Activated CD4-positive, alpha-beta T cell treated with anti-CD3 and anti-CD28 coated beads for 36 hours (primary cell): ENCODE data around the gene MST1. TPM values are rescaled to one million over a fixed set of nuclear protein-coding genes. Genes with fewer than 3 reads are reported as not detected.

Source experiments
- ATAC-seq: fragments of 200-7000 bp; cut with Tn5 transposase; one replicate; pipeline ENCODE4 v1.10.0; 2021; ENCODE audit warnings: mild to moderate bottlenecking, moderate library complexity
- CTCF ChIA-PET: fragments of 350-600 bp; sonication (Branson Sonifier 250); formaldehyde crosslinking; loops from one replicate; lab custom pipeline; 2021; ENCODE audit warnings: antibody characterized with exemption; lab: Charles Lee
- POLR2A ChIA-PET: fragments of 350-600 bp; sonication (Branson Sonifier 250); formaldehyde crosslinking; loops from one replicate; lab custom pipeline; 2021; ENCODE audit warnings: antibody characterized with exemption, inconsistent platforms; lab: Charles Lee
- DNase-seq: peaks from one replicate; pipeline ENCODE4 v3.0.0-alpha.2; 2020
- H3K27ac Mint-ChIP-seq: one replicate; pipeline ENCODE4 v1.8.0; 2021; ENCODE audit warnings: mixed read lengths
- H3K27me3 Mint-ChIP-seq: one replicate; pipeline ENCODE4 v1.8.0; 2021; ENCODE audit warnings: mixed read lengths
- H3K36me3 Mint-ChIP-seq: one replicate; pipeline ENCODE4 v1.8.0; 2021; ENCODE audit warnings: low read depth, mixed read lengths
- H3K4me1 Mint-ChIP-seq: one replicate; pipeline ENCODE4 v1.8.0; 2021; ENCODE audit warnings: mixed read lengths
- H3K4me3 Mint-ChIP-seq: one replicate; pipeline ENCODE4 v1.8.0; 2021; ENCODE audit warnings: mild to moderate bottlenecking, moderate library complexity, mixed read lengths
- H3K9me3 Mint-ChIP-seq: one replicate; pipeline ENCODE4 v1.8.0; 2021; ENCODE audit warnings: low read depth, mixed read lengths
- intact Hi-C, 2 experiments: fragments of 100-400 bp; cut with DNase I in 1 of 2; cut with micrococcal nuclease in 1 of 2; formaldehyde crosslinking; loops; one replicate each; pipeline versions ENCODE4 v1.14.2 to v1.15.1; 2022 to 2024; cut with DNase I, micrococcal nuclease
- total RNA-seq, 2 experiments: library from RNA; stranded (reverse); gene quantifications; one replicate each; pipeline ENCODE4 v1.2.3, GENCODE V29; 2021

Gene MST1
- 1 to 10 TPM; 8.7 to 9.7 TPM for total RNA-seq

GRCh38 chr3:49689046-49689907 is at the start of gene MST1, which contains the start of gene RNF123:
Gene MST1 (minus strand): TSS chr3:49689474. CDS start chr3:49688691, 783 bp downstream.
Gene RNF123 (plus strand): TSS chr3:49689557. CDS start chr3:49691166, 1,609 bp downstream.
- POLR2A ChIA-PET = interaction anchor here (0.6 kb wide), 1 partner anchor 923 kb away, joined by 3 read pairs; no protein-coding TSS in a partner anchor
- intact Hi-C loops = loop anchor here (1.0 to 5.0 kb wide), 8 partner anchors 14 to 668 kb away; partner anchors contain the start of genes APEH (in 2 of the 2), AMIGO3 (in 1 of the 2), BSN (in 1 of the 2) and DAG1 (in 1 of the 2)
- peaks cover 30% of the 10 kb centered on the region for H3K4me1 Mint-ChIP-seq

GRCh38 chr3:49738067-49738713 is 48.9 kb upstream of the MST1 start:
- CTCF ChIA-PET = interaction anchor here (1.0 kb wide), 1 partner anchor 19 kb away, joined by 3 read pairs; no protein-coding TSS in a partner anchor
- ATAC-seq = no peak
- POLR2A ChIA-PET = no interaction called here
- H3K27me3 Mint-ChIP-seq = no peaks in the 10 kb centered on the region
- intact Hi-C loops = no loop called here
- H3K4me3 Mint-ChIP-seq = no peak overlapping the region
- H3K9me3 Mint-ChIP-seq = no peaks in the 10 kb centered on the region
- peaks cover 31% of the 10 kb centered on the region for H3K36me3 Mint-ChIP-seq
- peaks cover 3% of the 10 kb centered on the region for H3K4me1 Mint-ChIP-seq
- DNase-seq = no peak
- H3K27ac Mint-ChIP-seq = peak overlapping the region; percentile 20

More at GRCh38 chr3:49689046-49689907, at the start of gene MST1, which contains the start of gene RNF123:
- H3K27ac Mint-ChIP-seq = peak within 1 kb of the TSS; percentile 90
- no peaks in the 10 kb centered on the region for H3K27me3 Mint-ChIP-seq
- peak within 1 kb of the TSS; percentile 90 for H3K4me3 Mint-ChIP-seq
- CTCF ChIA-PET = no interaction called here
- peaks cover 6% of the 10 kb centered on the region for H3K36me3 Mint-ChIP-seq
- no peaks in the 10 kb centered on the region for H3K9me3 Mint-ChIP-seq
- DNase-seq = peak; percentile 95
- peak; percentile 74 for ATAC-seq

- intact Hi-C loops = no loop called here
- Mint-ChIP-seq H3K9me3 (no peaks in the 10 kb centered on the region), H3K36me3 (peaks cover 45% of the 10 kb centered on the region), H3K27ac (no peak overlapping the region), H3K4me3 (no peak overlapping the region), H3K4me1 (peaks cover 3% of the 10 kb centered on the region), H3K27me3 (no peaks in the 10 kb centered on the region)
- ChIA-PET POLR2A (no interaction called here), CTCF (interaction anchor here (1.4 kb wide), 1 partner anchor 10 kb away, joined by 5 read pairs; no protein-coding TSS in a partner anchor)
- ATAC-seq = no peak
- DNase-seq = no peak
These were observed 45.5 kb upstream of the MST1 start for GRCh38 chr3:49734752-49735151.

GRCh38 chr3:49733551-49733950 is 44.3 kb upstream of the MST1 start:
- peaks cover 43% of the 10 kb centered on the region for H3K36me3 Mint-ChIP-seq
- intact Hi-C loops = no loop called here
- ChIA-PET CTCF (interaction anchor here (0.9 to 1.4 kb wide), 2 partner anchors 11 to 33 kb away, joined by 3 to 5 read pairs; no protein-coding TSS in a partner anchor), POLR2A (no interaction called here)
- H3K4me3 Mint-ChIP-seq = no peak overlapping the region
- ATAC-seq (no peak), DNase-seq (no peak)
- H3K27ac Mint-ChIP-seq = no peak overlapping the region
- no peaks in the 10 kb centered on the region for H3K27me3 Mint-ChIP-seq
- peaks cover under 1% of the 10 kb centered on the region for H3K4me1 Mint-ChIP-seq
- no peaks in the 10 kb centered on the region for H3K9me3 Mint-ChIP-seq

GRCh38 chr3:49732597-49732996 is 43.3 kb upstream of the MST1 start:
- no peaks in the 10 kb centered on the region for H3K27me3 Mint-ChIP-seq
- CTCF ChIA-PET = no interaction called here
- no peaks in the 10 kb centered on the region for H3K9me3 Mint-ChIP-seq
- intact Hi-C loops = no loop called here
- no peak for ATAC-seq
- H3K36me3 Mint-ChIP-seq = peaks cover 34% of the 10 kb centered on the region
- H3K27ac Mint-ChIP-seq = no peak overlapping the region
- no peak overlapping the region for H3K4me3 Mint-ChIP-seq
- no peak for DNase-seq
- POLR2A ChIA-PET = no interaction called here
- no peaks in the 10 kb centered on the region for H3K4me1 Mint-ChIP-seq

GRCh38 chr3:49729966-49730609 is 40.8 kb upstream of the MST1 start:
- H3K9me3 Mint-ChIP-seq = no peaks in the 10 kb centered on the region
- no peak overlapping the region for H3K4me3 Mint-ChIP-seq
- ATAC-seq (no peak), DNase-seq (no peak)
- CTCF ChIA-PET = interaction anchor here (0.6 to 0.7 kb wide), 3 partner anchors 10 to 534 kb away, joined by 3 to 4 read pairs (median 3); no protein-coding TSS in a partner anchor
- peaks cover 23% of the 10 kb centered on the region for H3K36me3 Mint-ChIP-seq
- H3K4me1 Mint-ChIP-seq = no peaks in the 10 kb centered on the region
- intact Hi-C loops = loop anchor here (10.0 kb wide), 2 partner anchors 175 to 565 kb away; partner anchors contain the start of genes HYAL3 (in 1 of the 2), IFRD2 (in 1 of the 2), MST1R (in 1 of the 2) and NAA80 (in 1 of the 2)
- no peaks in the 10 kb centered on the region for H3K27me3 Mint-ChIP-seq
- POLR2A ChIA-PET = no interaction called here
- H3K27ac Mint-ChIP-seq = no peak overlapping the region

- ChIA-PET CTCF (interaction anchor here (0.6 kb wide), 1 partner anchor 12 kb away, joined by 3 read pairs; no protein-coding TSS in a partner anchor), POLR2A (no interaction called here)
- Mint-ChIP-seq H3K36me3 (peaks cover 15% of the 10 kb centered on the region), H3K4me1 (peaks cover 3% of the 10 kb centered on the region), H3K27me3 (no peaks in the 10 kb centered on the region), H3K9me3 (no peaks in the 10 kb centered on the region), H3K4me3 (no peak overlapping the region), H3K27ac (no peak overlapping the region)
- DNase-seq = no peak
- intact Hi-C loops = loop anchor here (10.0 kb wide), 2 partner anchors 177 to 567 kb away; partner anchors contain the start of genes HYAL3 (in 1 of the 2), IFRD2 (in 1 of the 2), MST1R (in 1 of the 2) and NAA80 (in 1 of the 2)
- ATAC-seq = no peak
These were observed 38.7 kb upstream of the MST1 start for GRCh38 chr3:49727924-49728361.

- ChIA-PET POLR2A (no interaction called here), CTCF (interaction anchor here (0.6 kb wide), 1 partner anchor 13 kb away, joined by 3 read pairs; no protein-coding TSS in a partner anchor)
- Mint-ChIP-seq H3K36me3 (peaks cover 15% of the 10 kb centered on the region), H3K27ac (no peak overlapping the region), H3K9me3 (no peaks in the 10 kb centered on the region), H3K4me1 (peaks cover 8% of the 10 kb centered on the region), H3K27me3 (no peaks in the 10 kb centered on the region), H3K4me3 (no peak overlapping the region)
- ATAC-seq (no peak), DNase-seq (no peak)
- intact Hi-C loops = loop anchor here (10.0 kb wide), 2 partner anchors 177 to 567 kb away; partner anchors contain the start of genes HYAL3 (in 1 of the 2), IFRD2 (in 1 of the 2), MST1R (in 1 of the 2) and NAA80 (in 1 of the 2)
These were observed 38.1 kb upstream of the MST1 start for GRCh38 chr3:49727154-49727923.

GRCh38 chr3:49725906-49726681 is 36.8 kb upstream of the MST1 start:
- no peak overlapping the region for H3K4me3 Mint-ChIP-seq
- H3K9me3 Mint-ChIP-seq = no peaks in the 10 kb centered on the region
- no peaks in the 10 kb centered on the region for H3K27me3 Mint-ChIP-seq
- H3K27ac Mint-ChIP-seq = no peak overlapping the region
- H3K36me3 Mint-ChIP-seq = peaks cover 17% of the 10 kb centered on the region
- CTCF ChIA-PET = interaction anchor here (1.2 kb wide), 1 partner anchor 77 kb away, joined by 4 read pairs; the partner anchor contains the start of gene INKA1
- ATAC-seq (no peak), DNase-seq (no peak)
- intact Hi-C loops = loop anchor here (10.0 kb wide), 2 partner anchors 179 to 569 kb away; partner anchors contain the start of genes HYAL3 (in 1 of the 2), IFRD2 (in 1 of the 2), MST1R (in 1 of the 2) and NAA80 (in 1 of the 2)
- POLR2A ChIA-PET = no interaction called here
- H3K4me1 Mint-ChIP-seq = peaks cover 9% of the 10 kb centered on the region
